AG09309 (cell line): ENCODE measurements around the gene CNGB1.

Experiments
- DNase-seq: peaks from one replicate; pipeline ENCODE4 v3.0.0-alpha.2; 2010; ENCODE audit warnings: low read depth
- H3K4me3 ChIP-seq: 2 replicates; pipeline ENCODE4 v1.5.1; 2011; ENCODE audit warnings: mild to moderate bottlenecking, low read depth, low read length, moderate library complexity; ENCODE audit not compliant: control insufficient read depth
- CTCF ChIP-seq: IDR thresholded peaks from 2 replicates; pipeline ENCODE4 v1.5.1; 2011; ENCODE audit warnings: mild to moderate bottlenecking, low read depth, low read length, inconsistent platforms; ENCODE audit not compliant: insufficient read depth, control insufficient read depth; ENCODE audit errors: missing control alignments

The CNGB1 gene

GRCh38 chr16:57962046-57962445 lies 8.9 kb downstream of the CNGB1 start:
- H3K4me3 ChIP-seq: no peak overlapping the region
- TF ChIP-seq CTCF: no peak
- DNase-seq: no peak

- TF ChIP-seq CTCF: no peak
- no peak for DNase-seq
- H3K4me3 ChIP-seq: no peak overlapping the region
These were observed 9.4 kb downstream of the CNGB1 start for GRCh38 chr16:57961538-57961937.

DNA sequence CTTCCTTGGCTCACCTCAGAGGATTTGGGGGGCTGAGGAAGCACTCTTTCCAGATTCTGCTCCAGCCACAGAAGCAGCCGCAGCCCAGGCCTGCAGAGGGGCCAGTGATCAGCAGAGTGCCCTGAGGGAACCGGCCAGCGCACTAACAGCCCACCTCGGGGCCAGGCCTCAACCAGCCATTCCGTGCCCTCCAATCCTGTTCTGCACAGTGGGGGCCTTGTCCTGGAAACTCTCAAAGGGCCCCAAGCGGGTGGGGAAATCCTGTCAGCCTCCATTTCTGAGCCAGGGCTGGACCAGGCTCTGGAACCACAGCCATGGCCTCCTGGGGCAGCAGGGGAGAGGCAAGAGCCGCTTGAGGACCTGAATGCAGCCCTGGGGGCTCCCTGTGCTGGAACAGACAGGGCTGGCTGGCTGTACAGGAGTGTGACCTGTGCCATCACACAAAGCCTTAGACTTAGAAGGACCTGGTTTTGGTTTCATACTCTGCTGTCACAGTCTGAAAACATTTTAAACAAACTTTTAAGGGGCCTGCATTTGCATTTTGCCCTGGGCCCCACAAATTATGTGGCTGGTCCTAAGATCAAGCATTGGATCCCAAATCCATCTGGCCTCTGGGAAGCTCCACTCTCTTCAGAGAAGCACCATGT lies 10.0 kb downstream of the CNGB1 start:
- no peak overlapping the region for H3K4me3 ChIP-seq
- no peak for TF ChIP-seq CTCF

GRCh38 chr16:57960310-57960709 lies 10.6 kb downstream of the CNGB1 start:
- DNase-seq: no peak
- no peak overlapping the region for H3K4me3 ChIP-seq
- no peak for TF ChIP-seq CTCF

More for the DNA sequence above, 10.0 kb downstream of the CNGB1 start:
- DNase-seq: no peak

- no peak overlapping the region for H3K4me3 ChIP-seq
- DNase-seq: no peak
- TF ChIP-seq CTCF: no peak
These were observed 11.1 kb downstream of the CNGB1 start for GRCh38 chr16:57959804-57960203.

- DNase-seq: no peak
- no peak overlapping the region for H3K4me3 ChIP-seq
- TF ChIP-seq CTCF: no peak
These were observed 11.8 kb downstream of the CNGB1 start for GRCh38 chr16:57959121-57959520.
